ENCODE results near the gene DMTF1.

DNA sequence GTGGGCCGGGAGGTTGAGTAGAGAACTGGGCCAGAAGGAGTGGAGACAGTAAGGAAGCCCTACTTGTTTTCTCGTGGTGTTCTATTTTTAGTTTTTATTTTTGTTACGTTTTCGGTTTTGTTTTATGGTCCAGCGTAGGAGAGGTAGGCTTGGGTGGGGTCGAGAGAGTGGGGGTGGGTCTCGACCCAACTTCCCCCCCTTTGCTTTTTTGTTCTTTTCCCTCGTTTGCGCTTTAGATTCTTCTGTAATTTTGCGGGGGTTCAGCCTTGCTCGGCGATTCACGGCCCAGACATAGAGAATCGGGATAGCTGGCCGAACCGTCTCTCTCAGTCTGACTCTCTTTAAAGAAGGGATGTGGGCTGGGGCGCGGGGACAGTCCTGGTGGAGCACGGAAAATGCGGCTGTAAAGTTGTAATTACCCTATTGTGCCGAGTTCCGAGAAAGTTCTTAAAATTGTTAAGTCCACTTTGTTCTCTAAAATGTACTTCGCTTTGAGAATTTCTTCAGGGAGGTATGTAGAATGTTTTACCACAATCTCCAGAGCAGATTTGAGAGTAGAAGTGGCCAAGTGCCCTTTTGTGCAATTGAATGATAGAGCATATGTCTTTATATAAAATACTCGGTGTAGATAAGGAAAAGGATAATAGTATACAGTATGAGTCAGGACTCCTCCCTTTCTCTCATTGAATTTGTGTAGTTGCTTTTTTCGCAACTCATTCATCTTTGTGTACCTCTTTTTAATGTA lies 816 bp downstream of the DMTF1 start:
- no peak for TF ChIP-seq EZH2 (IDR thresholded peaks at IDR 0.05; ENCODE audit: low read length)
- TF ChIP-seq, protein P1, sequence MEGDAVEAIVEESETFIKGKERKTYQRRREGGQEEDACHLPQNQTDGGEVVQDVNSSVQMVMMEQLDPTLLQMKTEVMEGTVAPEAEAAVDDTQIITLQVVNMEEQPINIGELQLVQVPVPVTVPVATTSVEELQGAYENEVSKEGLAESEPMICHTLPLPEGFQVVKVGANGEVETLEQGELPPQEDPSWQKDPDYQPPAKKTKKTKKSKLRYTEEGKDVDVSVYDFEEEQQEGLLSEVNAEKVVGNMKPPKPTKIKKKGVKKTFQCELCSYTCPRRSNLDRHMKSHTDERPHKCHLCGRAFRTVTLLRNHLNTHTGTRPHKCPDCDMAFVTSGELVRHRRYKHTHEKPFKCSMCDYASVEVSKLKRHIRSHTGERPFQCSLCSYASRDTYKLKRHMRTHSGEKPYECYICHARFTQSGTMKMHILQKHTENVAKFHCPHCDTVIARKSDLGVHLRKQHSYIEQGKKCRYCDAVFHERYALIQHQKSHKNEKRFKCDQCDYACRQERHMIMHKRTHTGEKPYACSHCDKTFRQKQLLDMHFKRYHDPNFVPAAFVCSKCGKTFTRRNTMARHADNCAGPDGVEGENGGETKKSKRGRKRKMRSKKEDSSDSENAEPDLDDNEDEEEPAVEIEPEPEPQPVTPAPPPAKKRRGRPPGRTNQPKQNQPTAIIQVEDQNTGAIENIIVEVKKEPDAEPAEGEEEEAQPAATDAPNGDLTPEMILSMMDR (optimal IDR thresholded peaks at IDR 0.05 in 1 of 3, IDR thresholded peaks at IDR 0.05 in 1 of 3, conservative IDR thresholded peaks at IDR 0.05 in 1 of 3; ENCODE audit: extremely low read depth in 1 of 3, insufficient read depth in 2 of 3, low read length in 3 of 3) = no peak
